Stimulated activated CD4-positive, alpha-beta T cell treated with anti-CD3 and anti-CD28 coated beads, Interleukin-2, amount 100 ng/mL, for 48 hours (primary cell): Measurements from ENCODE around the gene SDK1.

ENCODE experiments used
- DNase-seq, 2 donors: peaks; one replicate each; pipeline ENCODE4 v3.0.0-alpha.2; 2020

SDK1 gene

GRCh38 chr7:4147926-4148620, 847.0 kb downstream of the SDK1 start:
- no peak for DNase-seq

DNA sequence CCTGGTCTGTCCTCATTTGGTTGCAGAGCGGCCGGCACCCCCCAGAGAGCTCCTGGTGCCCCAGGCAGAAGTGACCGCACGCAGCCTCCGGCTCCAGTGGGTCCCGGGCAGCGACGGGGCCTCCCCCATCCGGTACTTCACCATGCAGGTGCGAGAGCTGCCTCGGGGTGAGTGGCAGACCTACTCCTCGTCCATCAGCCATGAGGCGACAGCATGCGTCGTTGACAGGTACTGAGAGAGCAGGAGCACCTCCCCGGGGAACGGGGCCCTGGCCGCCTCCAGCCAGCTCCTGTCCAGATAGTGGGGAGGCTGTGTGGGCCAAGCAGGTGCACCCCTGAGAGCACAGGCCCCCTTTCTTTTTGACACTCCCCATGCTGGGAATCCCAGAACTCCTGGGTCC, 848.2 kb downstream of the SDK1 start:
- no peak for DNase-seq

GRCh38 chr7:4149645-4150044, 848.6 kb downstream of the SDK1 start:
- no peak for DNase-seq

DNA sequence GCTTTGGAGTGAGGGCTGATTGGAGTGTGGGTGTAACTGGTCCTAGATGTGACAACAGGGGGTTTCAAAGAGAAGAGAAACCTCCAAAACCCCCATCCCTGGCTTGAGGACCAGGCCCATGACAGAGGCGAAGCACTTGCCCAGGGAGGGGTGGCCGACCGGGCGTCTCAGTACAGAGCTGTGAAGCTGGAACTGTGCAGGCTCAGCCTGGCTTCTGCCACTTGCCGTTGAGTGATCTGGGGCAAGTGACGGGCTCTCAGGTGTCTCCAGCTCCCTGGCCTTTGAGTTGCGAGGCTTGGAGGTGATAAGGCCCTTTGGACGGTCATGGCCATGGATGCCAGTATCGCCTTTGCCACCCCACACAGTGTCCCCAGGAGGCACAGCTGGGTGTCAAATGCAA, 849.7 kb downstream of the SDK1 start:
- no peak for DNase-seq

DNA sequence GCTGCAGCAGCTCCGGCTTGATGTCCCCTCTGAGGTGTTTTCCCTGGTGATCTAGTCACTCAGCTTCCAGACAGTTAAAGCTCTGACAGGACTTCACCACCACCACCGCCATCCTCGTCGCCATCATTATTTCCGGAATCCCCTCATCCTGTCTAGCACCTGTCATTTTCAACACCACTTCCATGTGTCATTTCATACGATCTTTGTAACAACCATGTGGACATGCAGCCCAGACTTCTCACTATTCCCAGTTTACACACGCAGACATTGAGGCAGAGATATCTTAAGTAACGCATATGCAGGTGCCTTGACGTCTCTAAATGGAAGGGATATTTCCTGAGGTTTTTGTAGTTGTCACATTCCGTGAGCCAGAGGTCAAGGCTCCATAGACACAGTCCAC, 850.5 kb downstream of the SDK1 start:
- no peak for DNase-seq

DNA sequence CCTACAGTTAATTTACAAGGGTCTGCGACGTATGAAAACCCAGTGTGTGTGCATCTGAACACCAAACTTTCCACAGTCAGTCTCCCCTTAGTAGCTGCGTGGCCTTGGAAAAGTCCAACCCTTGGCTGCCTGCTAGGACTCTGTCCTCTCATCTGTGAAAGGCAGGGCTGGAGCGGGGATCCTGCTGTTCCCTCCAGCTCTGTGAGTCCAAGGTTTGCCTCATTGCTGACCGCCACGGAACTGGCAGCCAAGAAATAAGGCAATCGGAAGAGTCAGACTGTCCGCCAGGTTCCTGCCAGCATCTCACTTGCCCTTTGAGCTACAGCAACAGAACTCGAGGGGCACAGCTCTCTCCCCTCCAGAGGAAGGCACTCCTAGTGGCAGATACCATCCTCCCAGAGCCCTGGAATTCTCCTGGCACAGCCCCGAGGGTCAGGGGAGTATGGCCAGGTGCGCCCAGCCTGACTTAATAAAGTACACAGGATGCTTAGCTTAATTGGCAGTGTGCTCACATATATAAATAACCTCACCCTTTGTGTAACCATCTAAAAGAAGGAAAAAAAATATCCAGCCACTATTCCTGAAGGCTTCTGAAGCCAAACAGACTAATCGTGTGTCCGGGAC, 851.0 kb downstream of the SDK1 start:
- no peak for DNase-seq

- no peak for DNase-seq
Observed at GRCh38 chr7:4154882-4155535, 854.0 kb downstream of the SDK1 start.

GRCh38 chr7:4156190-4156589, 855.1 kb downstream of the SDK1 start:
- no peak for DNase-seq

- no peak for DNase-seq
Observed at GRCh38 chr7:4157651-4158050, 856.6 kb downstream of the SDK1 start.

DNA sequence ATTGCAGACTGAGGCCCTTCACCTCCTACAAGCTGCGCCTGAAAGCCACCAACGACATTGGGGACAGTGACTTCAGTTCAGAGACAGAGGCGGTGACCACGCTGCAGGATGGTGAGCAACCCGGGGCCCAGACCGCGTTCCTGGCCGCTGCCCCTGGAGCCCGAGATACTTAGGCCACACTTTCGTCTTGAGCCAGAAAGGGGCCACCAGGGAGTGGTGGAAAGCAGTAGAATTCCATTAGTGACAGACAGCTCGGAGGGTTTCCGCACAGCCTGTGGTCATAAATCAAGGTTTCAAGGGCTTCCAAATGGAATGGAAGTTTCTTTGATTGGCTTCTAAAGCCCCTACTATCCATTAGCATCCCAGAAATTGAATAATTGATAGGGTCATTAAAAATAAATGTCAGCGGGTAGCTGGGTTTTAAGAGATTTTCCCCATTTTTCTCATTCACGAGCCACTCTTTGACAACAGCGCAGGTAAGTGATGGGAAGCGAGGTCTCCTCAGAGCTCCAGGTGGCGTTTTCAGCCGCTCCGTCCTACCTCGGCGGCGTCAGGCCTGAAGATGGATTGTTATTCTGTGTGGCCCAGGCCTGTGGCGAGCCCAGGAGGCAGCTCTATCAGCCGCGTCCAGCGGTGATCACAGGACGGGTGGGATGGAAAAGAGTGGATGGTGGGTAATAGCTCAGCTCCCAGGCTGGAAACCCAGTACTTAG, 857.5 kb downstream of the SDK1 start:
- no peak for DNase-seq

DNA sequence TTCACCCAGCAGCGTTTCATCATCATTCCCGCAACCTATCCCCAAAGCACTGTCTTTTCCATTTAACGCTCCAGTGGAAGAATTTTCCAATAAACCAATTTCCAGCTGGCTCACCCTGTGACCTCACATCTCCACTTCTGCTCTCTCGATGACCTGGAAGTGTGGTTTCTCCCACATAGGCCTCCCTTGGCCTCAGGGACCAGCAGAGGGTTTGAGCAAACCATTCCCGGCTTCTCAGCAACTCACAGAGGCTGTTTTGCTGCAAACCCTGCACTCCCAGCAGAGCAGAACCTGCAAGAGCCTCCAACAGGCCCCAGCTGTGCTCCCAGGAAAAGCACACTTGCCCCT, 858.1 kb downstream of the SDK1 start:
- no peak for DNase-seq

DNA sequence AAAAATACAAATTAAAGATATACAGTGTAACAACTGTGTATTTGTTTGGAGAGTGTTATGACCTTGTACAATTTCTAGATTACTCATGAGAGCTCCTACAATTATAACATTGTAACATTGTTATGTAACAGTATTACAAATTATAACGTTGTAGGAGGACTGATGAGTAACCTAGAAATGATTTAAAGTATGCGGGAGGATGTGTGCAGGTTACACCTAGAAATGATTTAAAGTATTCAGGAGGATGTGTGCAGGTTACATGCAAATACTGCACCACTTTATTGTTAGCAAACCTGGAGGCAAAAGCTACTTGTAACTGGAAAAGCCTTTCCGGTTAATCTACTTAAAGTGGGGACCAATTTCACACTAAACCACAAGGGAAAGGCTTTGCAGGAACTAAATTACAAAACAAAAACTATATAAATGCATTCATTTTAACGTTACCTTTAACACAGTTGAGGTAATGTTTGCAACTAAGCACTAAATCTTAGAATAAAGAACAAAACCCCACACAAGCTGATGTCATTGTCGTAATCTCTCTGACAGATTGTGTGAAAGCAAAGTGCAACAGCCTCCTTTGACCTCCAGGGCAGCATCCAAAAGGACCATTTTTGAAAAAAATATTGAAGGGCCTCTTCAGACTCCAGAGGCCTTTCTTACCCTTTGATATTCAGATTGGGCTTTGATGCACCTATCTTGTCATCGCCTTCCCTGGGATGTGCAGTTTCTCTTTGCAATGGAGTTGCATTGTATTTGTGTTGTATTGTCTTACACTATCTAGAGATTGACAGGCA, 858.9 kb downstream of the SDK1 start:
- no peak for DNase-seq

- DNase-seq: no peak
Observed at GRCh38 chr7:4162884-4163564, 862.0 kb downstream of the SDK1 start.

DNA sequence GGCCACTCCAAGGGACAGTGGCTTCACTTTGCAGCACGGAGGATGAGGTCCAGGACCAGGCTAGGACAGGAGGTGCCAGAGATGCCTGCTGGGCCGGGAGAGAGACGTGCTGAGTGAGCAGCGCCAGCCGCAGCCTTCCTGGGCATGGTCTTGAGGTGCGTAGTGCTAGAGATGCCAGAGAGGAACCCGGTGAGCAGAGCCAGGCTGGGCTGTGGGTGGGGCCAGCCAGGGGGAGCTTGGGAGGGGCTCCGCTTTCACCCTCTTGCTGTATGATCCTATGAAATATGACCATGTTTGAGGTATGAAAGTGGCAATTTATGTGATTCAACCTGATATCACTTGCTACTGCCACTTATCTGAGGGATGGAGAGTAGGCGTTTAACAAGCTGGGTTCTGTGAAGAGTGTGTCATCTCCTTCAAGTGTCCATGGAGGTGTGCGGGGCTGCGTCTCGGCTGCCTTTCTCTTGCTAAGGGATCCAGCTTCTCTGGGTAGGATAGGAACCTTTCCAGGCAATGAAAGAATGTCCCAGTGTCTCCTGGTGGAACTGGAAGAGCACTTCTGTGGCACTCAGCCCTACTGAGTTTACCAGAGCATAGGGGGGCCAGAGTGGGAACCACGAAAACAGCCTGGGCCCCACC, 862.6 kb downstream of the SDK1 start:
- DNase-seq: no peak

- DNase-seq: no peak
Observed at GRCh38 chr7:4164556-4164955, 863.5 kb downstream of the SDK1 start.

DNA sequence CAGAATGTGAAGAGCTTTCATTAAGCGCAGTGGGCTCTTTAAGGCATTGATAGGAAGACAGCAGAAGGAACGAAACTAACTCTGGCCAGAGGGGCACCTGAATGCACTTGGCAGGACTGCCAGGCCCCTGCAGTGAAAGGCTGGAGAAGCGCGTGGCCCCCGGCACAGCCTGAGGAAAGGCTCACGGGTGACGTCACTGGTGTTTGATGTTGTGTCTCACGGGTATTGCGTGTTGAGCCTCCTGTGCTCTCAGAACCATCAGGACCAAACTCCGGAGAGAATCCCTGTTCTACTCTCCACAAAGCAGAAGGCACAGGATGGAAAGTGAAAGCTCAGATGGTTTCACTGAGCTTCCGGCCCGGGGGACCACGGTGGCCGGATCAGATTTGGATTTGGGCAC, 865.3 kb downstream of the SDK1 start:
- DNase-seq: no peak

GRCh38 chr7:4166807-4167206, 865.8 kb downstream of the SDK1 start:
- DNase-seq: no peak

GRCh38 chr7:4167385-4167910, 866.4 kb downstream of the SDK1 start:
- DNase-seq: no peak

DNA sequence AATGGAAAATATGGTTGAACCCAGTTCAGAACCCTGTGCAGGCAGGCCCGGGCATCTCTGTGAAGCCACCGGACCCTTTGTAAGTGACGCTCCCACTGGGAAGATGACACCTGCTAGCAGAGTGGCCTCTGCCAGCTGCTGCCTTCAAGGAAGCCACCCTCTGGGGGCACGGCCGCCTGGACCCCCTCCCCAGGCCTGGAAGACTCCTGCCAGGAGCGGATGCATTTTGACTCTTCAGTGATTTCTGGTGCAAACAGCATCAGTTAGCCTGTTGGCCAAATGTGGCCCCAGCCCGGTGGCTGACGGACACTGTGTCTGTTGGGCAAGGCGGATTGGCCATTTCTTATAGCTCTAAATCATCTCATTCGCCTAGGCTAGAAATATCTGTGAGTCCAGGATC, 867.0 kb downstream of the SDK1 start:
- DNase-seq: no peak

DNA sequence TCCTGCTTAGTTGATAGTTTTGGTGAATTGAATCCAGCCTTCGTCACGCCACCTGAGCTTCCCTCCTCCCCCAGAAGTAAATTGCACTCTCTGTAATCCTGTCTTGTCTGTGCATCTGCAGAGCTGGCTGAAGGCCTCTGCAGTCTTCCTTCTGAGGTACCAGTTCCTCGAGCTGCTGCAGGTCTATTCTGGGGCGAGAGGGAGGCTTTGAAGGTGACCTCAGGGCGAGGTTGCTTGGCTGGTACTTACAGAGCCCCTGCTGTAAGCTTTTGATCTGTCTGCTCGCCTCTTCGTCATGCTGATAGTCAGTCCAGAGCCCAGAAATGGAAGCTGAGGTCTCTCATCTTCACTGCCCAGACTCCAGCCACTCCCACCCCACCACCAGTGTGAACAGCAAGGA, 867.5 kb downstream of the SDK1 start:
- DNase-seq: no peak

DNA sequence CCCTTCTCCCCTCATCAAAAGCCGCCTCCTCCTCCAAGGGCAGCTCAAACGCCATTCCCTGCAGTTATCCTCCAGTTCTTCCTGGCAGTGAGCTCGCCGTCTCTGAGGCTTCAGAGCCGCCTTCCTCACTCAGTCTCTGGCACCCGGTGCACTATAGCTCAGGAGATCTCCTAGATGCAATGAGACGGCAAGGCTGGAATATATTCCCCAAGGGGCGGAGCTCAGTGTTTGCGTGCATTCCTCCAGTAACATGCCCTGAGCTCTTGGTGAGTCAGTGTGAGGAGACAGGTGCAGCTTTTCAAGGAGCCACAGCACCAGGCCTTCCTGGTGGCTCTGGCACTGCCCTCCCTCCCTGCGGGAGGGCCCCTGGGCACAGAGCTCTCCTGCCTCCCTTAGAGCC, 868.4 kb downstream of the SDK1 start:
- DNase-seq: no peak
